GM12878 (cell line): ENCODE measurements around the gene C17orf107.

ENCODE experiments used
- CREM ChIP-seq: IDR thresholded peaks from 2 replicates; pipeline ENCODE4 v1.6.1; 2014; ENCODE audit warnings: antibody characterized with exemption, low read depth
- CTCF ChIP-seq, 3 experiments: IDR thresholded peaks in 2 of 3; conservative IDR thresholded peaks in 1 of 3; 2 replicates each; pipeline ENCODE4 v1.5.1; 2011; ENCODE audit warnings: low read depth in 3 of 3, low read length in 3 of 3, mild to moderate bottlenecking in 3 of 3, control low read depth in 2 of 3, moderate library complexity in 2 of 3, inconsistent platforms in 1 of 3, mixed read lengths in 1 of 3; ENCODE audit not compliant: control insufficient read depth in 2 of 3, insufficient read depth in 1 of 3; ENCODE audit errors: extremely low read depth in 1 of 3

GRCh38 chr17:4928881-4929280 is 29.5 kb downstream of the C17orf107 start:
- TF ChIP-seq CREM = no peak
- TF ChIP-seq CTCF (IDR thresholded peaks at IDR 0.05 in 2 of 3, conservative IDR thresholded peaks at IDR 0.05 in 1 of 3; ENCODE audit: control insufficient read depth in 2 of 3, extremely low read depth in 1 of 3, insufficient read depth in 1 of 3, low read depth in 3 of 3, low read length in 3 of 3) = no peak
